Activated gamma-delta T cell treated with Interleukin-2 at 50 U/mL for 16 hours (primary cell): ENCODE measurements around the gene AK5.

Source experiments
- DNase-seq: peaks from one replicate; pipeline ENCODE4 v3.0.0-alpha.2; 2020

The AK5 gene

DNA sequence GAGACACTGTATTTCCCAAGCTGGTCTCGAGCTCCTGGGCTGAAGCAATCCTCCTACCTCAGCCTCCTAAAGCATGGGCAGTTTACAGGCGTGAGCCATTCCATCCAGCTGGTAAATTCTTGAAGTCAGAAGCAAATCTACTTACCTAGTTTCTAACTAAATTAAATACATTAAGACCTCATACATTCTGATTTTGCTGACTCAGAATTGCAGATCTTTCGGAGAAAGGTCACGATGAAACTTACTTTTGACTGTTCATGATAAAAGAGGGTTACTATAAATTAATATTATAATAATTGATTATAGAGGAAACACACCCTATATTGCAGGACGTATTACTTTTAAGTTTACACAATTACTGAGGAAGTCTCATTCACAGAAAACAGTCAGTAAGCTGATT lies 268.3 kb downstream of the AK5 start:
- no peak for DNase-seq

DNA sequence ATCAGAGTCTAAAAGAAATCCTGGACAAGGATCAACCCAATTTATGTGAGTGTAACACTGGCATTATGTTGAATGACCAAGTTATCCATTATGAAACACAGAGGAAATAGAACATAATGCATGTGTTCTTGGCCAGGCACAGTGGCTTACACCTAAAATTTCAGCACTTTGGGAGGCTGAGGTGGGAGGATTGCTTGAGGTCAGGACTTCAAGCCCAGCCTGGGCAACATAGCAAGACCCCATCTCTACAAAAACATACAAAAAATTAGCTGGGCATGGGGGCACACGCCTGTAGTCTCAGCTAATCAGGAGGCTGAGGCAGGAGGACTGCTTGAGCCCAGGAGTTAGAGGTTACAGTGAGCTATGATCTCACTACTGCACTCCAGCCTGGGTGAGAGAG lies 270.8 kb downstream of the AK5 start:
- no peak for DNase-seq

DNA sequence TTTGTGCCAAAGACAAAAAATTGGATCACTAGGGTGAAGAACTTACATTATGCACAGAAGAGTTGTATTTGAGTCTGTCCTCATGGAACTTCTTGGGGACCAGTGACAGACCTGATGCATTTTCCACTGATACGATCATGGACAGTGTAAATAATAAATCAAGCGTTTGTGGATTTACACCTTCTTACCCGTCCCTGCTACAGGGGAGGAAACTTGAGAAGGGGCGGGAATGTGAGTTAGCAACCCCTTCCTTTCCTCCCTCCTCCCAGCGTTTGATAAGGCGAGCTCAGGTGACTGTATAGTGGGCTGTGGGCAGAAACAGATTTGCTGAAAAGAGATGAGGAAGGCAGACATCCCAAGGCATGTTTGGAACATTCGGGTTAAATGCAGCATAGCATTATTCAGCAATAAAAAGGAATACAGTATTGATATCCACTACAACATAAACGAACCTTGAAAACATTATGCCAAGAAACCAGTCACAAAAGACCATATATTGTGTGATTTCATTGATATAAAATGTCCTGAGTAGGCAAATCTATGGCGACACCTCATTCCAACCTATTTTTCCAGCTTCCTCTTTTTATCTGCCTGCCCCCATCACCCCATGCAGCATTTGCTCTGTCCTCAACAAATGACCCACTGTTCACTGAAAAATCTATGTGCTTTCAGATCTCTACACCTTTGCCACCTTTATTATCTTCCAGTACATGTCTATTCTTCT lies 271.9 kb downstream of the AK5 start:
- DNase-seq, result no peak

DNA sequence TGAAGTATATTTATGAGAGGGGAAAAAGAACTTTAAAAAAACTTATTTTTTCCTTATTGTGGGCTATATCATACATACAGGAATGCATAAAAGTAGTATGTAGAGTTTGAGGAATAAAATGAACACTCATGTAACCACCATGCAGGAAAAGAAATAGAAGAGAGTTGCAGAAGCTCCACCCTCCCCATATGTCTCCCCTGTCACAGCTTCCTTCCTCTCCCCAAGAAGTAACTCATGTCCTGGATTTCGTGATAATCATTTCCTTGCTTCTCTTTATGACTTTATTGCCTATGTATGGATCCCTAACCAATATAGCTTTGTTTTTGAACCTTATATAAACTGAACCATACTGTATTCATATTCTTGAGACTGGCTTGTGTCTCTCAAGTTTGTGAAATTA lies 274.2 kb downstream of the AK5 start:
- no peak for DNase-seq

DNA sequence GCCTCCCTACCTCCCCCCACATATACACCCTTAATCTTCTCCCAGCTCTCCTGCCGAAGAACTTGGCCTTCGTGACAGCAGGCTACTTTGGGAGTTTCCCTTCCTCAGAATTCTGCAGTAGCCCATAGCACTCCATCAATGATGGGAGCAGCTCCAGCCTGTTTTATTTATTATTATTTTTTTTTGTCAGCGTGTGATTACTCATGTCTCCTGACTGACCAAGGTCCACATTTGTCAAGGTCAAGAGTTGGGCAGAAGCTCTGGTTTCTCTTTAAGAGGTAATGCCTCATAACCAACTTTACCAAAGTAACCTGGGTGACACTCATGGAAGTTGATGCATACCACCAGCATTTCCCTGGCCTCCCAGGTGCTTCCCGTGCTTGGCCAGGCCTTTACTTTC lies 275.2 kb downstream of the AK5 start:
- no peak for DNase-seq

DNA sequence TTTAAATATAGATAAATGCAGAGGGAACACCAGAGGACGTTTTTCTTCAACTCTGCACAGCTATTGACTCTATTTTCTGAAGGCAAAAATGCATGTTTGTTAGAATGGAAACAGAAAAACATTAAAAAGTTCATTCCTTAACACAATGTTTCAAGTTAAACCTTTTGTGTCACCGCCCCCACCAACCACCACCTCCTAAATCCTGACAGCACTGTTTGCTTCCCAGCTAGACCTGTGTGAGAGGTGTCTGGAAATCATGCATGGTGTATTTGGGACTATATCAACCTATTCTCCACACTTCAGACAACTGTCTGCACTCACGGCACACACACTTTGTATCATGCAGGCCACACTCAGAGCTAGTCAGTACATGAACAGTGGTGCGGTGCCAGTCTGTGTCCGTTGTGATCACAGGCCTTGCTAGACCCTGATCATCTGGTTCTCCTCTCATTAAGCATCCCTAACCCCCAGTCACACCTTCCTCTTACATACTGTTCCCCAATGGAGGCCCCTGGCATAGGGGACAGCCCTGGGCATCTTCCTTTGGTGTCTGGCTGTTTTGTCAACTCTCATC lies 276.9 kb downstream of the AK5 start:
- DNase-seq, result no peak

DNA sequence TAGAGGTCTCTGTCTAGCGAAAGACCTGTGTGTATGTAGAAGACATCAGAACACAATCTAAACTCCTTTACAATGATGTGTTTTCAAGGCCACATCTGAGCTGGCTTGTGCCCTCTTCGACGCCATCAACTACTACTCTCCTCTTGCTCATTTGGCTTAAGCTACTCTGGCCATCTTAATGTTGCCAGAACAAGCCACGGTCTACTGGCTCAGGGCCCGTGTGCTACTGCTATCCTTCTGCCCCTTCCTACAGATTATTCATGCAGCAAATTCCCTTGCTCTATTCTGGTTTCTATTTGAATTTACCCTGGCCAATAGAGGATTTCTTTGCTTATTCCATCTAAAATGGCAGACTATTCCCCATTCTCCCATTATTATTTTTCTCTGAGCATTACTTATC lies 278.9 kb downstream of the AK5 start:
- no peak for DNase-seq

DNA sequence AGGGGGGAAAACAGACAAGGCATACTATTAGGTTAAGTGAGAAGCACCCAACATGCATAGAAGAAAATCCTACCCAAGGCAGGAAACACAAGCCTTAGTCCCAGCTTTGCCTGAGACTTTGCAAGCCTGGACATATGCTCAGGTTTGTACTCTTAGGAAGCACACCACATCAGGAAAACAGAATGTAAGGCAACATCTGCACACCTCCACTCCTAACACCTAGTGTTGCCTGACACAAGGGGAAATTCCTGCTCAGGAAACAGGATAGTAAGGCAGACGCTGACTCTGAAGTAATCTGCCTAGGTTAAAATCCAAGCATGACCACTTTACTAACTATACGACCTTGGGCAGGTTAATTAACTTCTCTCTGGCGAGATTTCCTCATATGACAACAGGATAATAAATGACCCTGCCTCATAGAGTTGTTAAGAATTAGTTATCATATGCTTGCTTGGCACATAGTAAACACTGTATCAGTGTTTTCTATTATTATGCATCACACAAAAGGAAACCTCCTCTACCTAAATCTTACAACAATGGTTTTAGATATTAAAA lies 280.9 kb downstream of the AK5 start:
- DNase-seq, result no peak

DNA sequence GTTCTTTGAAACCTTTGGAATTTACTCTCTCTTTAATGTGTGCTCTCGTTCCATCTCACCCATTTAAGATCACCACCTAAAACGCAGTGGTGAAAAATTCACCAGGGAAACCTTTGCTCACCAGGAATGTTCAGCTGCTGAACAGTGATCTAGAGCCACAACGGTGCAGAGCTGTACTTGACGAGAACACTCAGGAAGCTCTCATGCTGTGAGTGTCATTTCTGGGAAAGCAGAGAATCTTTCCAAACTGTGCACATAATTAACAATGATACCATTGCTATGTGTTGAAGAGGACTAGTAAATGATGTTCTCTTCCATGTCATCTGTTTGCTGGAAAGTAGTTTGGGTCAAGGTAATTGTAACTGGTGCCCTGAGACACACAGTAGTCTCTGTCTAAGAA lies 283.5 kb downstream of the AK5 start:
- DNase-seq, result no peak

DNA sequence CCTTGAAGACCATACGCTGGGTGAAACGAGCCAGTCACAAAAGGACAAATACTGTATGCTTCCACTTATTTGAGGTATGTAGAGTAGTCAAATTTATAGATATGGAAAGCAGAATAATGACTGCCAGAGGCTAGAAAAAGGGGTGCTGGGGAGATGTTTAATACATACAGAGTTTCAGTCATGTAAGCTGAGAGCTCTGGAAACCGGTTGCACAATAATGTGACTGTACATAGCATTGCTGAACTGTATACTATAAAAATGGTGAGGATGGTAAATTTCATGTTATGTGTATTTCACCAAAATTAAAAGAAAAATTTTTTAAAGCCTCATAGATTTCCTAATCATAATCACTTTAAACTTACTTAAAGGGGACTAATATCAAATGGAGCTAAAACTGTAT lies 289.8 kb downstream of the AK5 start:
- DNase-seq, result no peak

DNA sequence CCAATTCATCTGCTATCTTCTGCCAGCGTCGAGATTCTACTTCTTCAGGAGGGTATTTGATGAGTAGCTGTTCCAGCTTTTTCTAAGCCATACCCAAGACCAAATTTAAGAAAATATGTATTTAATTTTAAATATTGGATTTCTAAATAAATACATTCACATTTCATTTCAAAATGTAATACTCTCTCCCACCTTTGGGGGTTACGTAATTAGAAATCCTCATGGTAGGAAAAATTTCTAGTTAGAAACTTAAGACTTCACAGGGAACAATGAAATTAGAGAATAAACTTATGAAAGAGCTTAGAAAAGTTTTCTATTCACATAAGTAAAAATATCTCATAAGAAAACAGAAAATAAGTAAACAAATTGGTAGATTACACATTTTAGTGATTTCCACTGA lies 297.7 kb downstream of the AK5 start:
- no peak for DNase-seq

DNA sequence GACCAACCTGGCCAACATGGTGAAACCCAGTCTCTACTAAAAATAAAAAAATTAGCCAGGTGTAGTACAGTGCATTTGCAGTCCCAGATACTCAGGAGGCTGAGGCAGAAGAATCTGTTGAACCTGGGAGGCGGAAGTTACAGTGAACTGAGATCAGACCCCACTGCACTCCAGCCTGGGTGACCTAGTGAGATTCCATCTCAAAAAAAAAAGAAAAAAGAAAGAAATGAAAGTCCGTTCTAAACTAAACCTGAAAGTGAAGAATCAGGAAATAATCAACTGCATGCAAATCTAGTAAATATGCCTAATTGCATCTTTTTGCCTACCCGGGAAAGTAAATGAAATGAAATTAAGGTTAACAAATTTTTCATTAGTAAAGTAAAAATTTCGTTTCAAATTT lies 301.1 kb downstream of the AK5 start:
- no peak for DNase-seq

DNA sequence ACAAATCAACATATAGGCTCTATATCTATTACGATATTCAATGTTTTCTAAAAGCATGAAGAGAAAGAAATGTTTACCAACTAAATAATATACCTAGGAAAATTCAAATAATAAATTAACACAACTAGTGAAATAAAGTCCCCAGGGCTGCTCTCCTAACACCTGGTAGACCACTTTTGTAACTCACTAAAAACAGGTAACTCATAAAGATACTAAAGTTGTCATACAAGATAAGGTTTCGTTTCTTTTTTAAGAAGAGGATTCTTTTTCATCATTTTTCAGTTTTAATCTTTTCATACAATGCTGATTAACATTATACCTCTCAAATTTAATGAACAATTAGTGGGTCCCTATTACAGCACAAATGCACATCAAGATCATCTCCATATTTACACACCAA lies 301.7 kb downstream of the AK5 start:
- DNase-seq, result no peak

DNA sequence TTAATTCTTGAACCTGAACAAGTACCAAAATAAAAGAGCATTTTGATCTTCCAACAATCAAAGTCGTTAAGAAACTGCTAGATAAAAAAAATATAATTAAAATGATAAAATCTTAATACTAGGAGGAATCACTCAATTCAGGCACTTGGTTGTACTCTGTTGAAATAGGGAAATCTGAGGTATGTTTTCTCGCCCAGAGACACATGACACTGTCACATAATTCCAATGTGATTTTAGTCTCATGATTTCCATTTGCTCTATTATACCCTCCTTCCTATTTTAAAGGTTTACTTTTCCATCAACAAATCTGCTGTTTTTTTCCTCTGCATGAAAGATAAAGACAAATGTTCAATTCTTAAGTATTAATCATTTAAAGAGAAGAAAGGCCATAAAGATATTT lies 303.1 kb downstream of the AK5 start:
- no peak for DNase-seq

DNA sequence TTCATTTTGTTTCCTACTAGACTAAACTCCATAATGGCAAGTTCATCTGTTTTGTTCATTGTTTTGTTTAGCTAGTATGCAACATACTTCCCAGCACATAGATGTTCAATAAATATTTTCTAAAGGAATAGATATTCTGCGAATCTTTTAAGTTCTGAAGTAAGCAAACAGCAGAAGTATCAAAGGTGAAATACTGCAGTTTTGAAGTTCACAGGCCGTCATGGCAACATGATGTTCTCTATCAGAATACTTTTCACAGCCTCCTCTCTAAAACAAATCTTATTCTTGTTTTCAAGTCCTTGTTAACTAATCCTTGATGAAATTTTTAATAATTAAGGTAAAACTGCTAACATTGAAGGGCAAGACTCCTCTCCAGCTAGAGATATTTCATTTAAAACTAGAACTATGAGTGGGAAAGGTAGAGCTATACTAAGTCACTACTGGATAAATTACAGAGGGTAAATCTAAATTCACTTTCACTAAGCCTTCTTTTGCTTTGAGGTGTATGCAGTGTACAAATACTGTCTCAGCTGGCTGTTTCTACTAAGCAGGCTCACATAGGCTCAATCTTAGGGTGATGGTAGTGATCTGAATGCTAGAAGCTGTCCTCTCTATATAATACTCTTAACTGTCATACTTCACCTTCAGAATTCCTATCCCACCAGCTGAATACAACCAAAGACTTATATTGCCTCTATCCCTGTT lies 303.9 kb downstream of the AK5 start:
- no peak for DNase-seq

DNA sequence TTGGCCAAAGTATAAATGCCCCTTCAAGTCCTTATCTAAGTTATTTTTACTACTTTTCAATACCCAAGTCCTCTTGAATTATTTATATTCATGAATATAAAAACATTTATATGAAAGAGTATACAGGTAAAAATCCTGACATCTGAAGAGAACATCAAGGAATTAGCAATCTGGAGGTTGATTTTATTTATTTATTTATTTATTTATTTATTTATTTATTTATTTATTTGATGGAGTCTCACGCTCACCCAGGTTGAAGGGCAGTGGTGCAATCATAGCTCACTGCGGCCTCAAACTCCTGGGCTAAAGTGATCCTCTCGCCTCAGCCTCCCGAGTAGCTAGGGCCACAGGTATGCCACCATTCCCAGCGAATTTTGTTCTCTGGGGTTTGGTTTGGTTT lies 307.4 kb downstream of the AK5 start:
- DNase-seq, result no peak

DNA sequence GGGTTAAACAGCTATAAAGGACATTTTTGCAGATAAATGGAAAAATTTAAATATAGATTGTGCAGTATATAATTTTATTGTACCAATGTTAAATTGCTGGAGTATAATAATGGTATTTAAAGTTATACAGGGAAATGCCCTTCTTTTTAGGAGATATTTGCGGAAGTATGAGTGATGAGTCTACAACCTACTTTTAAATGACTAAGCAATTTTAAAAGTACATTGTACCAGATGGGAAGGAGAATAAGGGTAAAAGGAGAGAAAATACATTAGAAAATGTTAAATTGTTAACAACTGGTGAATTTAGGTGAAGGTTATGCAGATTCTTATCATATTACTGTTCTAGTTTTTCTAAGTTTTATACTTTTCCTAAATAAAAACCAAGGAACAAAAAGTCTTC lies 308.8 kb downstream of the AK5 start:
- no peak for DNase-seq

DNA sequence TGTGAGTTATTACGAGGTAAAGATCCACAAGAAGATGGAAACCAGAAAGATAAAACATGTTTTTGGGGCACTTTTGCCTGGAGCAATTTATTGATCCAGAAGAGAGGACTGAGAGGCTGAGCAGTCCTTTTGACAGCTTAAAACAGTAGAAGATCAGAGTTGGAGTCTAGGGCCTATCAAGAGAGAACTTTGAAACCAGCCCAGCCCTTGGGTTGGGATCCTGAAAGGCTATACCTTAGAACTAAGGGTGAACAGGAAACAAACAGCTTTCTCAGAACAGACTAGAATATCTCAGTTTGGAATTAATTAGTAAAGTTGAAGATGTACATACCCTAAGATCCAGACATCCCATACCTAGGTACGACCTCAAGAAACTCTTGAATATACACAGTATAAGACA lies 311.1 kb downstream of the AK5 start:
- DNase-seq, result no peak

DNA sequence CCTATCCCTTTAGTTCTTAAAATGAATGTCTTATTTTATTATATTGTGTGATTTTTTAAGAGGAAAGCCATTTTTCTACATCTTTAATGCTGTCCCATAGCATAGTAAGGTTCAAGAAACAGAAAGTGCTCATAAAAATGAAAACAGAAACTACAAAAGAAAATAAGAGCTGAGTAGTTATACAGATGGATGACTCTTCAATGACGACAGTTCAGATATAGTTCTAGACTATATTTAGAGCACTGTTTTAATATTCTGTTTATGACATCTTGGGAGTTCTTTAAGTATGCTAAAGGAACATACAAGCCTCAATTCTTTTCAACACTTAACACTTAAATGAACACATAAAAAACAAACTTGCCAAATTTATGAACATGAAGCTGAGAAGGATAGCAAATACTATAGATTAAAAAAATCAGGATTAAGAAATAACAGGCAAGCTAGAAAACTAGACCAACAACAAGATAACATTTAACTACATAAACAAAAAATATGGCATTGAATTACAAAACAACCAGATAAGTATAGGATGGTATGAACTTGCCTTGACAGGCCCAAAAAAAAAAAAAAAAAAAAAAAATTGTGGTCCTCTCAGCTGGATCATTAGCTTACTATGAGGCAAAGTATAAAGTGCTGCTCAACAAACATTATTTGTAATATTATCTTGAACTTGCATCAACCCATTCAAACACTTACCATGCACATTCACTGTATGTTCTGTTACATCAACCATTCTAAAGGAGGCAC lies 312.7 kb downstream of the AK5 start:
- DNase-seq, result no peak

DNA sequence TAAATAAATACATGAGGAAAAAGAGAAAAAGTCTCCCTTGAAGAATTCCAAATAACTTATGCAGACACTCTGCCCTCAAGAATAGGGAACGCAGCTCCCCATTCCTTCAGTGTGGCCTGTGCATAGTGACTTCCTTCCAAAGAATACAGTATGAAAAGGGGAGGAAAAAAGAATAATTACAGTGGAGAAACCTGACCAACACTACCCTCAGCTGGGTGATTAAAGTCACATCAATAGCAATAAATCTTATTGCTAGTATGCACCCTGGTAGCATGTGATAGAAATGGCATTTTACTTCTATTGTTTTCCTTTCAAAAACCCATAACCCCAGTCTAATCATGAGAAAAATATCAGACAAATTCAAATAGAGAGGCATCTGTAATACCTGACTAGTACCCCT lies 315.5 kb downstream of the AK5 start:
- no peak for DNase-seq

DNA sequence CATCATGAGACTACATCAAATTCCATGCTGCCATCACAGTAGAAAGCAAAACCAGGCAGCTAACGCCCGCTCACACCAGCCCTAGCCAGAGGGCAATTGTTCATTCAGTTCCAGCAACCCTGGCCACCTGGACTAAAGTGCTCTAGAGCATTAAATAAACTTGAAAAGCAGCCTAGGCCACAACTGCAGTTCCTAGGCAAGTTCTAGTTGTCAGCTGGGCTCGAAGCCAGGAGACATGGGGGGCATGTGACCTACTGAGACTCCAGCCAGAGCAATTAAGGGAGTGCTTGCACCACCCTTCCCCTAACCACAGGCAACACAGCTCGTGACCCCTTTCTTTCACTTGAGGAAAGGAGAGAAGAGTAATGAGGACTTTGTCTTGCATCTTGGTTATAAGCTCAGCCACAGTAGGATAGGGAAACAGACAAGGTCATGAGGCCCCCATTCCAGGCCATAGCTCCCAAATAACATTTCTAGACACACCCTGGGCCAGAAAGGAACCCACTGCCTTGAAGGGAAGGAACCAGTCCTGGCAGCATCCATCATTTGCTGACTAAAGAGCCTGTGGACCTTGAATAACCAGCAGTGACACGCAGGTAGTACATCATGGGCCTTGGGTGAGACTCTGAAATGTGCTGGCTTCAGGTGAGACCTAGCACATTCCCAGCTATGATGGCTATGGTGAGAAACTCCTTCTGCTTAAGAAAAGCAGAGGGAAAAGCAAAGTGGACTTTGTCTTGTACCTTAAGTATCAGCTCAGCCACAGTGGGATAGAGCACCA lies 323.6 kb downstream of the AK5 start:
- no peak for DNase-seq

DNA sequence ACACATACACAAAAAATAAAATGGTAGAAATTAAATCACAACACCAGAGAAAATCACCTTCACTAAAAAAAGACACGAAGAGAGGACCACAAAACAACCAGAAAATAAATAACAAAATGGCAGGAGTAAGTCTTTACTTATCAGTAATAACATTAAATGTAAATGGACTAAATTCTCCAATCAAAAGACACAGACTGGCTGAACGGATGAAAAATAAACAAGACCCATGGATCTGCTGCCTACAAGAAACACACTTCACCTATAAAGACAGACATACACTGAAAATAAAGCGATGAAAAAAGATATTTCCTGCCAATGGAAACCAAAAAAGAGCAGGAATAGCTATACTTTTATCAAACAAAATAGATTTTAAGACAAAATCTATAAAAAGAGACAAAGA lies 327.1 kb downstream of the AK5 start:
- DNase-seq, result no peak
